Measurements from ENCODE around the gene EPAS1. TPM values are rescaled to one million over a fixed set of nuclear protein-coding genes. Genes with fewer than 3 reads are reported as not detected.

EPAS1 gene
- total and polyA plus RNA-seq, 2 of the 13 experiments (the other 11 are each of a cell fraction or from before 2014, with no cell fraction given): 47.1 to 182 TPM

GRCh38 chr2:46277431-46278190 is 19.6 kb upstream of the EPAS1 start (continued):
- TF ChIP-seq CBX2 (IDR thresholded peaks at IDR 0.05; ENCODE audit: low read depth, low read length): no peak
- no peak for TF ChIP-seq CBX2 (CRISPR knock-in tag; IDR thresholded peaks at IDR 0.05; ENCODE audit: low read depth)
- peak; percentile 22; the same call in 1 of the 2 replicates for TF ChIP-seq CTCF (CRISPR knock-in tag; IDR thresholded peaks at IDR 0.05)
- no peak for TF ChIP-seq ZFP82 (CRISPR knock-in tag; IDR thresholded peaks at IDR 0.05; ENCODE audit: borderline replicate concordance)
- no peak for TF ChIP-seq SMARCC2 (IDR thresholded peaks at IDR 0.05)
- no peak for TF ChIP-seq SMYD3 (CRISPR knock-in tag; IDR thresholded peaks at IDR 0.05)
- no peak for TF ChIP-seq POLR2A (IDR thresholded peaks at IDR 0.05; ENCODE audit: insufficient read depth in 1 of 2, low read depth in 2 of 2, low read length in 2 of 2)
- no peak for TF ChIP-seq SOX6 (IDR thresholded peaks at IDR 0.05)
- TF ChIP-seq SOX6 (CRISPR knock-in tag; IDR thresholded peaks at IDR 0.05): no peak
- TF ChIP-seq TFAP4 (IDR thresholded peaks at IDR 0.05; ENCODE audit: borderline replicate concordance, low read depth): peak; percentile 29; the same call in 1 of the 2 replicates
- no peak for TF ChIP-seq NFYB (CRISPR knock-in tag; IDR thresholded peaks at IDR 0.05)
- no peak for TF ChIP-seq ZNF382 (CRISPR knock-in tag; IDR thresholded peaks at IDR 0.05; ENCODE audit: borderline replicate concordance)
- TF ChIP-seq ZNF879 (CRISPR knock-in tag; IDR thresholded peaks at IDR 0.05): no peak
- no peak for TF ChIP-seq TCF7L2 (IDR thresholded peaks at IDR 0.05; ENCODE audit: low read depth, low read length)
- TF ChIP-seq ZNF646 (CRISPR knock-in tag; IDR thresholded peaks at IDR 0.05): no peak
- no peak for TF ChIP-seq ZBTB14 (CRISPR knock-in tag; IDR thresholded peaks at IDR 0.05)
- TF ChIP-seq ZGPAT (CRISPR knock-in tag; IDR thresholded peaks at IDR 0.05): no peak
- no peak for TF ChIP-seq TMF1 (CRISPR knock-in tag; IDR thresholded peaks at IDR 0.05; ENCODE audit: low read depth)
